ENCODE results near the gene DVL3. TPM values are rescaled to one million over a fixed set of nuclear protein-coding genes. Genes with fewer than 3 reads are reported as not detected.
A peak's percentile ranks its signal among the peaks of the same experiment; 100 is the strongest.

DVL3 gene
- total RNA-seq, 2 experiments from 2014 or later = 38.5 to 65.6 TPM

DNA sequence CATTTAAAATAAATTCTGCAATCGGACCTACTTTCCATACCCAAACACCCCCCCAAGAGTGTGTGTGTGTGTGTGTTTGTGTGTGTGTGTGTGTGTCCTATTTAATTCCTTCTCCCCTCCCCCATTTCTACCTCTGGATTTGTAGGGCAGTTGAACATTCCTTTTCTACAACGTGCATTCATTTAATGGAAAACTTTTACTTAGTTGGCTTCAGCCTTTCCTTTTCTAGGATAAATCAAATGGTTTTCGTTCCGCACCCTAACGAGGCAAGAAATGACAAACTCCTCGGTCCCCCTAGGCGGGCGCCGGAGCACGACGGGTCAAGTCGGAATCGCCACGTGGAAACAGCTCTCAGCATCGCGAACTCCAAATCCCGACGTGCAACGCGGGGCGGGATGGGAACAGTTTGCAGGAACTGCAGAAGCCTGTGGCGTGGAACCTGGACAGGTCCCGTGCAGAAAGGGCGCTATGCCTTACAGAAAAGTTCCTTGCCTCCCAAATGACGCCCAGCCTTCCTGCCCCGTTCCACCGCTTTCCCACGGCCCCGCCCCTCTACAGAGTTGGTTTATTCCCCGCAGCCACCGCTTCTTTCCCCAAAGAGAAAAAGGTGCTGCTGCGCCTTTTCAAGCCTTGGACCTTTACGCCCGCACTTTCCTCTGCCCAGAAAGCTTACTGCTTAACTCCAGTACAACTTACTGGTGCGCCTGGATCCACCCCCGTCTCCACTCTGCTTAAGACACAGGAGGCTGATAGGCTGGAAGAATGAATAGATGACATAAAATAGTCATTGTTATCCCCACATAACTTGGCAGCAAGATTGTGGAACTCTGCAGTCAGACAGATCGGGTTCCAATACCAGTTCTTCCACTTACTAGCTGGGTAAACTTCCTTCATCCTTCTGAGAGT is 21.1 kb upstream of the DVL3 start:
- H4K20me1 ChIP-seq (ENCODE audit: insufficient read depth, low read length) = no peaks in the 10 kb centered on the region
- H3K9me3 ChIP-seq (ENCODE audit: low read length) = no peaks in the 10 kb centered on the region
- H3K4me3 ChIP-seq (ENCODE audit: low read depth, low read length, poor library complexity, severe bottlenecking) = peak overlapping the region; percentile 97
- ChIA-PET CTCF (ENCODE audit: unreplicated experiment) (interaction anchor here (0.6 kb wide), 1 partner anchor 249 kb away, joined by 4 read pairs; the partner anchor contains the start of gene PARL), POLR2A (interaction anchor here (0.6 to 2.4 kb wide), 12 partner anchors 11 to 250 kb away, joined by 3 to 8 read pairs (median 3); partner anchors contain the start of genes DVL3 and PARL)
- peak overlapping the region; percentile 97 for H3K4me2 ChIP-seq (ENCODE audit: low read length)
- H3K27ac ChIP-seq (ENCODE audit: low read depth, low read length, poor library complexity, severe bottlenecking) = peak overlapping the region; percentile 67
- intact Hi-C loops (cut with micrococcal nuclease; ENCODE audit: unreplicated experiment) = loop anchor here (2.0 kb wide), 2 partner anchors 53 to 115 kb away; partner anchors contain the start of genes ABCF3, ALG3 and EEF1AKMT4
- H2AFZ ChIP-seq (ENCODE audit: low read length) = peak overlapping the region; percentile 87
- H3K79me2 ChIP-seq (ENCODE audit: insufficient read depth, low read depth, low read length) = peaks cover 43% of the 10 kb centered on the region
- H3K4me1 ChIP-seq (ENCODE audit: insufficient read depth, low read length, poor library complexity, severe bottlenecking) = peaks cover 20% of the 10 kb centered on the region
- no TSS peak for BruUV-seq (replicated peaks)
- H3K9me2 ChIP-seq (ENCODE audit: insufficient read depth, low read length) = no peaks in the 10 kb centered on the region
- DNase-seq (ENCODE audit: low spot score) = peak; percentile 72
- peaks cover 17% of the 10 kb centered on the region for H3K36me3 ChIP-seq (ENCODE audit: insufficient read depth, low read length)
- TF ChIP-seq, protein P1, sequence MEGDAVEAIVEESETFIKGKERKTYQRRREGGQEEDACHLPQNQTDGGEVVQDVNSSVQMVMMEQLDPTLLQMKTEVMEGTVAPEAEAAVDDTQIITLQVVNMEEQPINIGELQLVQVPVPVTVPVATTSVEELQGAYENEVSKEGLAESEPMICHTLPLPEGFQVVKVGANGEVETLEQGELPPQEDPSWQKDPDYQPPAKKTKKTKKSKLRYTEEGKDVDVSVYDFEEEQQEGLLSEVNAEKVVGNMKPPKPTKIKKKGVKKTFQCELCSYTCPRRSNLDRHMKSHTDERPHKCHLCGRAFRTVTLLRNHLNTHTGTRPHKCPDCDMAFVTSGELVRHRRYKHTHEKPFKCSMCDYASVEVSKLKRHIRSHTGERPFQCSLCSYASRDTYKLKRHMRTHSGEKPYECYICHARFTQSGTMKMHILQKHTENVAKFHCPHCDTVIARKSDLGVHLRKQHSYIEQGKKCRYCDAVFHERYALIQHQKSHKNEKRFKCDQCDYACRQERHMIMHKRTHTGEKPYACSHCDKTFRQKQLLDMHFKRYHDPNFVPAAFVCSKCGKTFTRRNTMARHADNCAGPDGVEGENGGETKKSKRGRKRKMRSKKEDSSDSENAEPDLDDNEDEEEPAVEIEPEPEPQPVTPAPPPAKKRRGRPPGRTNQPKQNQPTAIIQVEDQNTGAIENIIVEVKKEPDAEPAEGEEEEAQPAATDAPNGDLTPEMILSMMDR (conservative IDR thresholded peaks at IDR 0.05; ENCODE audit: low read length) = no peak
- TF ChIP-seq EZH2phosphoT487 (IDR thresholded peaks at IDR 0.05; ENCODE audit: borderline replicate concordance, low read depth, low read length) = no peak

DNA sequence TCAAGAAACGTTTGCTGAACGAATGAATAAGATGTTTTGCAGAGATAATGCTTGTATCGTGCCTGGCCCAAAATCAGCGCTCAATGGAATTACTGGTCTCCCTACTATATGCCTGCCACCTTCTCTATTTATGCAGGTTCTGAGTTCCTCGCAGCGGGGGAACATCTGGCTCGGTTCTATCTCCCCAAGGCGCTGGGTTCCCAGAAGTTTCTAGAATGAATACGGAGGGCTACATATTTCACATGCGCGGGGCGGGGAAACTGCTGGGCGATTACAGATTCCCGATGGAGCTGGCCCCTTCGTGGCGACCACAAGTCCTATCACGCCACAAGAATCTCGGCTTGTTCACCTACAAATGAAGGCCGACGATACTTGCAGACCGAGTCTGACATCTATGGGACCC is 20.4 kb upstream of the DVL3 start:
- no peaks in the 10 kb centered on the region for H3K9me2 ChIP-seq (ENCODE audit: insufficient read depth, low read length)
- peak overlapping the region; percentile 67 for H3K27ac ChIP-seq (ENCODE audit: low read depth, low read length, poor library complexity, severe bottlenecking)
- no peak for DNase-seq (ENCODE audit: low spot score)
- H3K4me1 ChIP-seq (ENCODE audit: insufficient read depth, low read length, poor library complexity, severe bottlenecking) = peaks cover 20% of the 10 kb centered on the region
- peak overlapping the region; percentile 87 for H2AFZ ChIP-seq (ENCODE audit: low read length)
- peaks cover 23% of the 10 kb centered on the region for H3K36me3 ChIP-seq (ENCODE audit: insufficient read depth, low read length)
- intact Hi-C loops (cut with micrococcal nuclease; ENCODE audit: unreplicated experiment) = loop anchor here (1.0 to 5.0 kb wide), 7 partner anchors 23 to 237 kb away; partner anchors contain the start of genes ABCF3, ALG3, AP2M1 and CLCN2
- TF ChIP-seq, protein P1 (conservative IDR thresholded peaks at IDR 0.05; ENCODE audit: low read length) = no peak
- no peak for TF ChIP-seq EZH2phosphoT487 (IDR thresholded peaks at IDR 0.05; ENCODE audit: borderline replicate concordance, low read depth, low read length)
- peak overlapping the region; percentile 97 for H3K4me2 ChIP-seq (ENCODE audit: low read length)
- POLR2A ChIA-PET = interaction anchor here (0.6 to 2.4 kb wide), 9 partner anchors 11 to 250 kb away, joined by 3 to 8 read pairs (median 4); partner anchors contain the start of genes DVL3 and PARL
- CTCF ChIA-PET (ENCODE audit: unreplicated experiment) = interaction anchor here (0.7 kb wide), 1 partner anchor 553 kb away, joined by 3 read pairs; no protein-coding TSS in a partner anchor
- no peaks in the 10 kb centered on the region for H4K20me1 ChIP-seq (ENCODE audit: insufficient read depth, low read length)
- BruUV-seq (replicated peaks) = TSS peak; percentile 83
- H3K79me2 ChIP-seq (ENCODE audit: insufficient read depth, low read depth, low read length) = peaks cover 43% of the 10 kb centered on the region
- H3K4me3 ChIP-seq (ENCODE audit: low read depth, low read length, poor library complexity, severe bottlenecking) = peak overlapping the region; percentile 97
- no peaks in the 10 kb centered on the region for H3K9me3 ChIP-seq (ENCODE audit: low read length)

Data from OCI-LY7 (cell line).